Glomerular endothelial cell (primary cell): ENCODE measurements around the gene ACYP1. TPM values are rescaled to one million over a fixed set of nuclear protein-coding genes. Genes with fewer than 3 reads are reported as not detected.

Source experiments
- total RNA-seq: library from RNA; depleted of rRNA; stranded (reverse); fragments of >200 nt; gene quantifications from 2 replicates; pipeline ENCODE4 v1.2.3, GENCODE V29; 2015

The ACYP1 gene
- total RNA-seq, 1 donor from 2014 or later: 13.3 TPM

Other genes with a start within 250 kb of the ACYP1 start
- gene PROX2, start 187.9 kb downstream of the ACYP1 start, total RNA-seq: not detected in 2 replicates
- 72.8 and 98.4 TPM in 2 replicates for gene DLST, start 182.1 kb downstream of the ACYP1 start, total RNA-seq
- gene RPS6KL1, start 140.8 kb downstream of the ACYP1 start, total RNA-seq: 18.6 and 25.7 TPM in 2 replicates
- gene PGF, start 108.4 kb downstream of the ACYP1 start, total RNA-seq: 373 and 529 TPM in 2 replicates
- 118 and 158 TPM in 2 replicates for gene EIF2B2, start 61.1 kb downstream of the ACYP1 start, total RNA-seq
- gene MLH3, start 12.6 kb downstream of the ACYP1 start, total RNA-seq: 12.5 and 13.6 TPM in 2 replicates
- 0.93 and 1.5 TPM in 2 replicates for gene ZC2HC1C, start 5.6 kb upstream of the ACYP1 start, total RNA-seq
- 29.3 and 35.8 TPM in 2 replicates for gene NEK9, start 63.0 kb upstream of the ACYP1 start, total RNA-seq
- 244 and 280 TPM in 2 replicates for gene TMED10, start 112.6 kb upstream of the ACYP1 start, total RNA-seq
- 5.9 and 79.9 TPM in 2 replicates for gene FOS, start 214.8 kb upstream of the ACYP1 start, total RNA-seq